ENCODE measurements around the gene KLHL1. TPM values are rescaled to one million over a fixed set of nuclear protein-coding genes. Genes with fewer than 3 reads are reported as not detected.

The KLHL1 gene
- total and polyA plus RNA-seq, 4 donors, result not detected

- Histone ChIP-seq H3K27me3 (ENCODE audit: control insufficient read depth in 4 of 4, insufficient read depth in 4 of 4, low read length in 3 of 4) (no peaks in the 10 kb centered on the region), H3K9me3 (ENCODE audit: control insufficient read depth in 4 of 4, low read length in 3 of 4) (no peaks in the 10 kb centered on the region), H3K4me1 (ENCODE audit: control insufficient read depth in 4 of 4, insufficient read depth in 4 of 4, low read length in 3 of 4) (no peaks in the 10 kb centered on the region), H3K27ac (ENCODE audit: low read depth in 1 of 2, low read length in 2 of 2) (no peak overlapping the region), H3K4me3 (ENCODE audit: low read depth in 1 of 3, low read length in 3 of 3) (no peak overlapping the region), H3K36me3 (ENCODE audit: control insufficient read depth in 4 of 4, insufficient read depth in 3 of 4, low read depth in 1 of 4, low read length in 3 of 4) (no peaks in the 10 kb centered on the region), H3K9ac (ENCODE audit: low read depth in 1 of 2, low read length in 2 of 2) (no peak overlapping the region)
- TF ChIP-seq RXRA (IDR thresholded peaks at IDR 0.05), result no peak
- TF ChIP-seq YY1 (IDR thresholded peaks at IDR 0.05), result no peak
- no peak for TF ChIP-seq NR2F2 (IDR thresholded peaks at IDR 0.05)
- TF ChIP-seq JUND (IDR thresholded peaks at IDR 0.05), result no peak
- TF ChIP-seq TAF1 (conservative IDR thresholded peaks at IDR 0.05), result no peak
- TF ChIP-seq EGR1 (IDR thresholded peaks at IDR 0.05; ENCODE audit: low read depth in 2 of 2), result no peak
- TF ChIP-seq FOXA2 (IDR thresholded peaks at IDR 0.05), result no peak
- TF ChIP-seq GABPA (IDR thresholded peaks at IDR 0.05 in 1 of 2, conservative IDR thresholded peaks at IDR 0.05 in 1 of 2), result no peak
- no peak for TF ChIP-seq REST (IDR thresholded peaks at IDR 0.05)
- no peak for TF ChIP-seq ATF3 (IDR thresholded peaks at IDR 0.05)
- no peak for TF ChIP-seq FOXA1 (IDR thresholded peaks at IDR 0.05)
- no peak for TF ChIP-seq HNF4A (conservative IDR thresholded peaks at IDR 0.05)
- TF ChIP-seq MAX (IDR thresholded peaks at IDR 0.05), result no peak
- TF ChIP-seq HNF4G (IDR thresholded peaks at IDR 0.05), result no peak
- no peak for DNase-seq (ENCODE audit: low spot score)
Measured at GRCh38 chr13:70054572-70054971, 53.7 kb downstream of the KLHL1 start.

- Histone ChIP-seq H3K4me1 (ENCODE audit: control insufficient read depth in 4 of 4, insufficient read depth in 4 of 4, low read length in 3 of 4) (no peaks in the 10 kb centered on the region), H3K4me3 (ENCODE audit: low read depth in 1 of 3, low read length in 3 of 3) (no peak overlapping the region), H3K36me3 (ENCODE audit: control insufficient read depth in 4 of 4, insufficient read depth in 3 of 4, low read depth in 1 of 4, low read length in 3 of 4) (no peaks in the 10 kb centered on the region), H3K27me3 (ENCODE audit: control insufficient read depth in 4 of 4, insufficient read depth in 4 of 4, low read length in 3 of 4) (no peaks in the 10 kb centered on the region), H3K9ac (ENCODE audit: low read depth in 1 of 2, low read length in 2 of 2) (no peak overlapping the region), H3K27ac (ENCODE audit: low read depth in 1 of 2, low read length in 2 of 2) (no peak overlapping the region), H3K9me3 (ENCODE audit: control insufficient read depth in 4 of 4, low read length in 3 of 4) (no peaks in the 10 kb centered on the region)
- TF ChIP-seq HNF4A (conservative IDR thresholded peaks at IDR 0.05) (no peak), NR2F2 (IDR thresholded peaks at IDR 0.05) (no peak), EGR1 (IDR thresholded peaks at IDR 0.05; ENCODE audit: low read depth in 2 of 2) (no peak), GABPA (IDR thresholded peaks at IDR 0.05 in 1 of 2, conservative IDR thresholded peaks at IDR 0.05 in 1 of 2) (no peak)
- WGBS, result 63% methylated on average over 1 of the region's 1 CpG
- DNase-seq (ENCODE audit: low spot score), result no peak
Measured at GRCh38 chr13:70051531-70051930, 56.7 kb downstream of the KLHL1 start.

- H3K36me3 ChIP-seq (ENCODE audit: control insufficient read depth in 4 of 4, insufficient read depth in 3 of 4, low read depth in 1 of 4, low read length in 3 of 4), result no peaks in the 10 kb centered on the region
- H3K4me3 ChIP-seq (ENCODE audit: low read depth in 1 of 3, low read length in 3 of 3), result no peak overlapping the region
- no peak overlapping the region for H3K9ac ChIP-seq (ENCODE audit: low read depth in 1 of 2, low read length in 2 of 2)
- H3K27ac ChIP-seq (ENCODE audit: low read depth in 1 of 2, low read length in 2 of 2), result no peak overlapping the region
- DNase-seq (ENCODE audit: low spot score), result no peak
- no peaks in the 10 kb centered on the region for H3K27me3 ChIP-seq (ENCODE audit: control insufficient read depth in 4 of 4, insufficient read depth in 4 of 4, low read length in 3 of 4)
- H3K4me1 ChIP-seq (ENCODE audit: control insufficient read depth in 4 of 4, insufficient read depth in 4 of 4, low read length in 3 of 4), result no peaks in the 10 kb centered on the region
- TF ChIP-seq REST (IDR thresholded peaks at IDR 0.05) (no peak), CTCF (IDR thresholded peaks at IDR 0.05; ENCODE audit: low read depth, low read length, missing input control) (no peak), ATF3 (IDR thresholded peaks at IDR 0.05) (no peak), FOXA1 (IDR thresholded peaks at IDR 0.05) (no peak), EGR1 (IDR thresholded peaks at IDR 0.05; ENCODE audit: low read depth in 2 of 2) (no peak)
- no peaks in the 10 kb centered on the region for H3K9me3 ChIP-seq (ENCODE audit: control insufficient read depth in 4 of 4, low read length in 3 of 4)
- 79% methylated on average over 1 of the region's 1 CpG for WGBS
Measured at GRCh38 chr13:70043685-70044084, 64.6 kb downstream of the KLHL1 start.

Measured in liver (tissue), 9 donors.